Adrenal gland (tissue), 5 donors: ENCODE data around the gene PXDN.

ENCODE experiments used
- CTCF ChIP-seq, 6 experiments: fragments of 450-650 bp in 4 of 6; fragments of 200-600 bp in 2 of 6; sonication (generic) in 1 of 6; IDR thresholded peaks; 1 replicate in 5 of 6; 2 replicates in 1 of 6; pipeline versions ENCODE4 v1.5.1 to v1.8.0; 2016 to 2021; ENCODE audit warnings: antibody characterized with exemption in 6 of 6, mild to moderate bottlenecking in 2 of 6, moderate library complexity in 1 of 6
- POLR2A ChIP-seq, 2 donors: fragments of 450-650 bp; IDR thresholded peaks; one replicate each; pipeline ENCODE4 v1.6.1; 2017; ENCODE audit warnings: antibody characterized with exemption in 2 of 2, mild to moderate bottlenecking in 2 of 2, moderate library complexity in 1 of 2
- donor health status: DM: no; HTN: no; CAD: no.

- TF ChIP-seq CTCF (IDR thresholded peaks at IDR 0.05): no peak
- TF ChIP-seq POLR2A (IDR thresholded peaks at IDR 0.05): no peak
Observed at GRCh38 chr2:1767939-1768691, 23.8 kb upstream of the PXDN start.
